HG02623 (cell line): ENCODE measurements around the gene WBP2.
"Not testable (repeated sequence)": the region's sequence is repeated elsewhere in the genome, so short reads cannot be mapped to it uniquely, and the experiment has no call there.

Experiments
- ATAC-seq: cut with Tn5 transposase; IDR thresholded peaks from one replicate; pipeline ENCODE4 v1.9.1; 2021; ENCODE audit warnings: moderate library complexity; ENCODE audit not compliant: unreplicated experiment

Gene WBP2

GRCh38 chr17:75818326-75818885 lies 36.7 kb downstream of the WBP2 start:
- ATAC-seq, result no peak

- ATAC-seq, result no peak
Observed at GRCh38 chr17:75817571-75817970, 37.6 kb downstream of the WBP2 start.

DNA sequence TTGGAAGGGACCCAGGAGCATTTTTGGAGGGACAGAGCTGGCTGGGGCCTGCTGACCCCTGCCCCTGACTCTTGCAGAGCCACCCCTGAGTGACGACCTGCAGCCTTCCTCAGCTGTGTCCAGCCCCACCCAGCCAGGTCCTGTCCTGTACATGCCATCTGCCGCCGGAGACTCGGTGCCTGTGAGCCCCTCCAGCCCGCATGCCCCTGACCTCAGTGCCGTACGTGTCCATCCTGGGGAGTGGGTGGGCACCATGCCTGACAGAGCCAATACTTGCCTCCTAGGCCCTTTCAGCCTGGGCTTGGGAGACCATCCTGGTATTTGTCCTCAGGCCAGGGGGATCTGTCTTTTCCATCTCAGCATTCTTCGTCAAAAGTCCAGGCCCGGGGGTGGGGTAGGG lies 38.4 kb downstream of the WBP2 start:
- ATAC-seq, result no peak

DNA sequence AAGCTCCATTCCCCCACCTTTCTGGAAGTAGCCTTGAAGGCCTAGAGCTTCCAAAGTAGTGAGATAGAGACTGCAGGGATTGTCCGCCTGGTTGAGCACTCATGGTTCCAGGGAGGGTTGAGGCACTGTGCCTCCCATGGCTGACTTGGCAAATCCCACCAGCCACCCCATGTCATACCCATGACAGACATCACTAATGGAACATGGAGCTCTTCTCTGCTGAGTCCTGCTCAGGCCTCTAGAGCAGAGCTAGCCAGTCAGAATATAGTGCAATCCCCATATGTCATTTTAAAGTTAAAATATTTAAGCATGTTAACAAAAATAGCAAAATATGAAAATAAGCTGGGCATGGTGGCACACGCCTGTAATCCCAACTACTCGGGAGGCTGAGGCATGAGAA lies 39.7 kb downstream of the WBP2 start:
- no peak for ATAC-seq

- no peak for ATAC-seq
Observed at GRCh38 chr17:75814900-75815373, 40.2 kb downstream of the WBP2 start.

DNA sequence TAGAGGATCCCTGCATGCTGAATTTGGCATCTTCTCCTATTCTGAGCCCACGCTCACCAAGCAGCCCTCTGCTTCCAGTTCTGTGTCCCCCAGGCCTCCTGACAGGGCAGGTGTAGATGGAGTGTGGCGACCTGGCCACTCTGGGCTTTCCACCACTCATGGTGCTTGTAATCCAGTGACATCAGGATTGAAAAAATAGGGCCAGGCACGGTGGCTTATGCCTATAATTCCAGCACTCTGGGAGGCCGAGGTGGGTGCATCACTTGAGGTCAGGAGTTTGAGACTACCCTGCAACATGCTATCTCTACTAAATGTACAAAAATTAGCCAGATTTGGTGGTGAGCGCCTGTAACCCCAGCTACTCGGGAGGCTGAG lies 41.1 kb downstream of the WBP2 start:
- ATAC-seq, result no peak

DNA sequence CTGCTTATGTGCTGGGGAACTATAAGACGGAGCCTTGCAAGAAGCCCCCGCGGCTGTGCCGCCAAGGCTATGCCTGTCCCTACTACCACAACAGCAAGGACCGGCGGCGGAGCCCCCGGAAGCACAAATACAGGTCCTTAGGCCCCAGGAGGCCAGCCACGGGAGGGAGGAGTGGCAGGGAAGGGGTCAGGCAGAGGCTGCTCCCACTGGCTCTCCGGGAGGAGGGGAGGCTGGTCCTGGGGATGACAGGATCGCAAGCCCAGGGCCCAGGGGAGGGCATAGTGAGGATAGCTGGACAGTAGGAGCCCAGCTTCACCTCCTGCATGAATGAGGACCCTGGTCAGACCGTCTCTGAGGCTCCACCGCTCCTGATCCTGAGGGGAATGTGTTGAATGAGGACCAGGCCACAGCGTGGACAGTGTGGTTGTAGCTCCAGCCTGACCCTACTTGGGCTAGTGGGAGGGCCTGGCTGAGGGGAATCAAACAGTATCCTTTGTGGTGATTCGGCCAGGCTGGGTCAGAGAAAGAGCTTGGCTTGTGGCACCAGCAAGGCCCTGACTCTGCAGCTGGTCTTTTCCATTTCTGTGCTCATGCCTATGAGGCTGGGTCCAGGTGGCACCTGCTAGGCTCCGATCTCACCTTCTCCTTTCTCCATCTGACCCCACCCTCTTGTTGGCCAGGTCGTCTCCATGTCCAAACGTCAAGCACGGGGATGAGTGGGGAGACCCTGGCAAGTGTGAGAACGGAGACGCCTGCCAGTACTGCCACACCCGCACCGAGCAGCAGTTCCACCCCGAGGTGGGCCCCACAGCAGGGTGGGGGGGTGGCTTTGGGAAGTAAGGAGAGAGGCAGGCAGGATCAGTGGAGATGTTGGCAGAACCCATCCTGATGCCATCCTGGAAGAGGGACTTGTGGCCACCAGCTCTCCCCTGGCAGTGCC lies 41.8 kb downstream of the WBP2 start:
- ATAC-seq, result no peak

DNA sequence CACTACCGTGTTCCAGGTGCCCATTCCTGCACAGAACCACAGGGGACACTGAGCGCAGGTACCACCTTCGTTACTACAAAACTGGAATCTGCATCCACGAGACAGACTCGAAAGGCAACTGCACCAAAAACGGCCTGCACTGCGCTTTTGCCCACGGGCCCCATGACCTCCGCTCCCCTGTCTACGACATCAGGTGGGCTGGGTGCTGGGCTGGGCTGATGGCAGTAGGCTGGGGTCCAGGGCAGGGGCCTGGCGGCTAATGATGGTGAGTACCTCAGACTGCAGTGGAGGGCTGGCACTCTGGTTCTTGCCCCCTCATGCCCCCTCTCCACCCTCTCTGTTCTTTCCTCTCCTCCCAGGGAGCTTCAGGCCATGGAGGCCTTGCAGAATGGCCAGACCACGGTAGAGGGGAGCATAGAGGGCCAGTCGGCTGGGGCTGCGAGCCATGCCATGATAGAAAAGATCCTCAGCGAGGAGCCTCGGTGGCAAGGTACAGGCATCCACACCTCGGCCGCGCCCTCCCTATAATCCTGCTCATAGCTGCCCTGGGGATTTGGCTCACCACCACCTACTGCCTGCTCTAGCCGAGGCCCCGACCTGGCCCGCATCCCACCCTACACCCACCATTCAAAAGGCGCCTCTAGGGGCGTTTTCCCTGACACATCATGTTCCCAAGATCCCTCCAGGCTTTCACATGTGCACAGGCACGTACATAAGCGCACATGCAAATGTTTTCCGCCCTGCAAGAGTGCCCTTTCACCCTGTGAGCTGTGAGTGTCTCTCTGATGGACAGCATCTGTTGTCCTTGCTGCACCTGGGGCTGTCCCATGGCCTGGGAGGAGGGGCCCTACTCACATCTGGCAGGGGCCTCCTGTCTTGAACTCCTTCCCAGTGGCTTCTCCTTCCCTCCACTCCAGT lies 42.8 kb downstream of the WBP2 start:
- ATAC-seq, result no peak

DNA sequence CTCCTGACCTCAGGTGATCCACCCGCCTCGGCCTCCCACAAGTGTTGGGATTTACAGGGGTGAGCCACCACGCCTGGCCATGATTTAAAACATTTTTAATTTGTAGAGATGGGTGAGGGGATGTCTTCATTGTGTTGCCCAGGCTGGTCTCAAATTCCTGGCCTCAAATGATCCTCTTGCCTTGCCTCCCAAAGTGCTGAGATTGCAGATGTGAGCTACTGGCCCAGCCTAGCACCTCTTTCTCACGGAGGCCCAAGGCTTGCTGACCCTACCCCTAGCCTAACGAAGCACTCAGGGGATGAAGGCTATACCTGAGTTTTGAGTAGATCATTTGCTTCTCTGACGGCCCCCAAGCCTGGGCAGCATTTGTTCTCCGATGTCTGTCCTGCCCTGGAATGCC lies 44.0 kb downstream of the WBP2 start:
- ATAC-seq, result no peak

DNA sequence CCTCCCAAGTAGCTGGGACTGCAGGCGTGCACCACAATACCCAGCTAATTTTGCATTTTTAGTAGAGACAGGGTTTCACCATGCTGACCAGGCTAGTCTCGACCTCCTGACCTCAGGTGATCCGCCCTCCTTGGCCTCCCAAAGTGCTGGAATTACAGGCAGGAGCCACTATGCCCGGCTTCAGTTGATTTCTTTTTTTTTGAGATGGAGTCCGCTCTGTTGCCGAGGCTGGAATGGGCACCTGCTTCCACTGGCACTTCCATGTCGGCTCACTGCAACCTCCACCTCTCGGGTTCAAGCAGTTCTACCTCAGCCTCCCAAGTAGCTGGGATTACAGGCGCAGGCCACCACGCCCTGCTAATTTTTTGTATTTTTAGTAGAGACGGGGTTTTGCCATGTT lies 44.4 kb downstream of the WBP2 start:
- not testable (repeated sequence) for ATAC-seq

DNA sequence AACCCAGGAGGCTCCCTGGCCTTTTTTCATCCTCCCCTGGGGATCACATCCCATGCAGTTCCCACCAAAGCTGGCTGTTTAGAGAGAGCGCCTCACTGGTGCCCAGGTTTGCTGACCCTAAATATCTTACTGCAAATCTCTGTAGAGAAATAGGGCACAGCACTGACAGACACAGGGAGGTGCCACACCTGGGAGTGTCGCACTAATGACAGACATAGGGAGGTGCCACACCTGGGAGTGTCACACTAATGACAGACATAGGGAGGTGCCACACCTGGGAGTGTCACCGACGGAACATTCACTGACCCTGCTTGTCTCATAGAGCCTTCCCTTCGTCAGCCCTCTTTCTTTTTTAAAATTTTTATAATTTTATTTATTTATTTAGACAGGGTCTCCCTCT lies 44.9 kb downstream of the WBP2 start:
- no peak for ATAC-seq

GRCh38 chr17:75809631-75810111 lies 45.5 kb downstream of the WBP2 start:
- ATAC-seq, result no peak

DNA sequence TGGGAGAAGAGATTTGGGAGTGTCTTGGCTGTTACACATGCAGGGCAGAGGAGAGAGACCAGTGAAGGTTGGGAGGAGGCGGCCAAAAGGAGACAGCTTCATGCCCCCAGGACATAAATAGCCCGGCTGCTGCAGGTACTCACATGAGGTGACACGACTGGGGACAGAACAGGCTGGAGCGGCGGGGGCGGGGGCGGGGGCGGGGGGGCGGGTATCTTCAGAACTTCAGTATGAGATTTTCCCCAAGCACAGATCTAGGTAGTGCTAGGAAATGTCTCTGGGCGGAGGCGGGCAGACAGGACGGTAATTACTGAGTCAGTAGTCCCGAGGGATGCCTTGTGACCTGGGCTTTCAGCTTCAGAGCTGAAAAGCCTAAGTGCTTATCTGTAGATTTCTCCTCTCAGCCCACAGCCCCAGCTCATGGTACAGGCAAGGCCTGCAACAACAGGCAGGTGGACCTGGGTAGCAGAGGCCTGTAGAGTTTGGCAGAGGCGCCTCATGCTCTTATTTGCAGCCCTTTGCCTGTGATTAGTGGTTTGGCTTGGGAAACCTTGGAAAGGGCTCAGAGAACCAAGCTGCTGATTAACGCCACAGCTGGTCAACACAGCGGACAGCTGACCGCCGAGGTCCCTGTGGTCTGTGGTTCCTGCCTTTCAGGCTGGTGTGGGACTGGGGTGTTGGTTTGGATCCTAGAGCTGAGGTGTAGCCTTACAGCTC lies 46.1 kb downstream of the WBP2 start:
- no peak for ATAC-seq

GRCh38 chr17:75808549-75808904 lies 46.6 kb downstream of the WBP2 start:
- ATAC-seq, result no peak

GRCh38 chr17:75807861-75808260 lies 47.3 kb downstream of the WBP2 start:
- ATAC-seq, result no peak

- ATAC-seq, result no peak
Observed at GRCh38 chr17:75806822-75807500, 48.2 kb downstream of the WBP2 start.

- no peak for ATAC-seq
Observed at GRCh38 chr17:75803883-75804282, 51.3 kb downstream of the WBP2 start.

GRCh38 chr17:75799402-75799801 lies 55.7 kb downstream of the WBP2 start:
- no peak for ATAC-seq

- no peak for ATAC-seq
Observed at GRCh38 chr17:75795820-75796607, 59.1 kb downstream of the WBP2 start.
